SK-N-SH treated with all-trans-retinoic acid at 6 μM for 48 hours (cell line): ENCODE data around the gene TEAD1.

Experiments used
- ARNTL ChIP-seq: fragments of 450-650 bp; formaldehyde crosslinking; IDR thresholded peaks from 2 replicates; pipeline ENCODE4 v1.5.0; 2020; ENCODE audit warnings: low read depth, mild to moderate bottlenecking, moderate library complexity, borderline replicate concordance
- CSRNP3 ChIP-seq: fragments of 250-450 bp; sonication (Bioruptor Pico); IDR thresholded peaks from 2 replicates; pipeline ENCODE4 v1.5.1; 2021; ENCODE audit warnings: mild to moderate bottlenecking, moderate library complexity
- PPARA ChIP-seq: fragments of 250-450 bp; sonication (Bioruptor Pico); IDR thresholded peaks from 2 replicates; pipeline ENCODE4 v1.5.0; 2020; ENCODE audit warnings: mild to moderate bottlenecking, borderline replicate concordance
- SNAI2 ChIP-seq: fragments of 250-450 bp; sonication (Bioruptor Pico); IDR thresholded peaks from 2 replicates; pipeline ENCODE4 v1.5.0; 2020; ENCODE audit warnings: mild to moderate bottlenecking, moderate library complexity
- TOX ChIP-seq: fragments of 250-450 bp; sonication (Bioruptor Pico); IDR thresholded peaks from 2 replicates; pipeline ENCODE4 v1.8.0; 2021; ENCODE audit warnings: mild to moderate bottlenecking, moderate library complexity, borderline replicate concordance
- TSHZ2 ChIP-seq: fragments of 250-450 bp; sonication (Bioruptor Pico); IDR thresholded peaks from 2 replicates; pipeline ENCODE4 v1.5.0; 2020; ENCODE audit warnings: mild to moderate bottlenecking, moderate library complexity
- ZFP3 ChIP-seq: fragments of 250-450 bp; sonication (Bioruptor Pico); IDR thresholded peaks from 2 replicates; pipeline ENCODE4 v1.5.0; 2020; ENCODE audit warnings: mild to moderate bottlenecking, moderate library complexity
- ZFP30 ChIP-seq: fragments of 450-650 bp; formaldehyde crosslinking; IDR thresholded peaks from 2 replicates; pipeline ENCODE4 v1.5.0; 2022; ENCODE audit warnings: mild to moderate bottlenecking, moderate library complexity
- ZNF565 ChIP-seq: fragments of 450-650 bp; formaldehyde crosslinking; conservative IDR thresholded peaks from 2 replicates; pipeline ENCODE4 v1.5.0; 2020; ENCODE audit warnings: low read depth, mild to moderate bottlenecking, moderate library complexity
- TF ChIP-seq, protein P1 (sequence below): fragments of 250-450 bp; sonication (Bioruptor Pico); IDR thresholded peaks from 2 replicates; pipeline ENCODE4 v1.5.1; 2020; ENCODE audit warnings: low read depth, mild to moderate bottlenecking, moderate library complexity
- TF ChIP-seq, protein P2 (sequence below): fragments of 250-450 bp; sonication (Bioruptor Pico); IDR thresholded peaks from 2 replicates; pipeline ENCODE4 v1.8.0; 2020; ENCODE audit warnings: mild to moderate bottlenecking, moderate library complexity, borderline replicate concordance

GRCh38 chr11:12680940-12681258 is 6.7 kb downstream of the TEAD1 start:
- TF ChIP-seq ZFP30 (CRISPR knock-in tag) (no peak), TSHZ2 (no peak), CSRNP3 (CRISPR knock-in tag) (no peak), PPARA (no peak), TOX (CRISPR knock-in tag) (no peak), ARNTL (CRISPR knock-in tag) (no peak), ZNF565 (no peak), SNAI2 (CRISPR knock-in tag) (no peak), ZFP3 (no peak)
- TF ChIP-seq, protein P1, sequence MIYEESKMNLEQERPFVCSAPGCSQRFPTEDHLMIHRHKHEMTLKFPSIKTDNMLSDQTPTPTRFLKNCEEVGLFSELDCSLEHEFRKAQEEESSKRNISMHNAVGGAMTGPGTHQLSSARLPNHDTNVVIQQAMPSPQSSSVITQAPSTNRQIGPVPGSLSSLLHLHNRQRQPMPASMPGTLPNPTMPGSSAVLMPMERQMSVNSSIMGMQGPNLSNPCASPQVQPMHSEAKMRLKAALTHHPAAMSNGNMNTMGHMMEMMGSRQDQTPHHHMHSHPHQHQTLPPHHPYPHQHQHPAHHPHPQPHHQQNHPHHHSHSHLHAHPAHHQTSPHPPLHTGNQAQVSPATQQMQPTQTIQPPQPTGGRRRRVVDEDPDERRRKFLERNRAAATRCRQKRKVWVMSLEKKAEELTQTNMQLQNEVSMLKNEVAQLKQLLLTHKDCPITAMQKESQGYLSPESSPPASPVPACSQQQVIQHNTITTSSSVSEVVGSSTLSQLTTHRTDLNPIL = no peak
- TF ChIP-seq, protein P2, sequence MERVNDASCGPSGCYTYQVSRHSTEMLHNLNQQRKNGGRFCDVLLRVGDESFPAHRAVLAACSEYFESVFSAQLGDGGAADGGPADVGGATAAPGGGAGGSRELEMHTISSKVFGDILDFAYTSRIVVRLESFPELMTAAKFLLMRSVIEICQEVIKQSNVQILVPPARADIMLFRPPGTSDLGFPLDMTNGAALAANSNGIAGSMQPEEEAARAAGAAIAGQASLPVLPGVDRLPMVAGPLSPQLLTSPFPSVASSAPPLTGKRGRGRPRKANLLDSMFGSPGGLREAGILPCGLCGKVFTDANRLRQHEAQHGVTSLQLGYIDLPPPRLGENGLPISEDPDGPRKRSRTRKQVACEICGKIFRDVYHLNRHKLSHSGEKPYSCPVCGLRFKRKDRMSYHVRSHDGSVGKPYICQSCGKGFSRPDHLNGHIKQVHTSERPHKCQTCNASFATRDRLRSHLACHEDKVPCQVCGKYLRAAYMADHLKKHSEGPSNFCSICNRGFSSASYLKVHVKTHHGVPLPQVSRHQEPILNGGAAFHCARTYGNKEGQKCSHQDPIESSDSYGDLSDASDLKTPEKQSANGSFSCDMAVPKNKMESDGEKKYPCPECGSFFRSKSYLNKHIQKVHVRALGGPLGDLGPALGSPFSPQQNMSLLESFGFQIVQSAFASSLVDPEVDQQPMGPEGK (CRISPR knock-in tag) = no peak
